Gastroesophageal sphincter (tissue), 3 donors: Measurements from ENCODE around the gene GRIK3.

Source experiments
- CTCF ChIP-seq, 4 experiments: fragments of 200-600 bp in 2 of 4; fragments of 450-650 bp in 2 of 4; sonication (generic) in 1 of 4; IDR thresholded peaks; one replicate each; pipeline ENCODE4 v1.5.1; 2017 to 2019; ENCODE audit warnings: antibody characterized with exemption in 4 of 4, mild to moderate bottlenecking in 2 of 4, moderate library complexity in 2 of 4
- POLR2A ChIP-seq, 2 donors: fragments of 450-650 bp; IDR thresholded peaks; one replicate each; pipeline ENCODE4 v1.6.1; 2017; ENCODE audit warnings: antibody characterized with exemption in 2 of 2, mild to moderate bottlenecking in 2 of 2, moderate library complexity in 1 of 2
- POLR2AphosphoS5 ChIP-seq: sonication (generic); formaldehyde crosslinking; IDR thresholded peaks from one replicate; pipeline ENCODE4 v1.6.1; 2017; ENCODE audit warnings: antibody characterized with exemption

GRCh38 chr1:36909946-36910725 lies 124.2 kb downstream of the GRIK3 start:
- TF ChIP-seq POLR2AphosphoS5 (no peak), CTCF (IDR thresholded peaks at IDR 0.05) (no peak), POLR2A (IDR thresholded peaks at IDR 0.05) (no peak)
